Ascending aorta (tissue), 2 donors: ENCODE measurements around the gene LAGE3. TPM values are rescaled to one million over a fixed set of nuclear protein-coding genes. Genes with fewer than 3 reads are reported as not detected.

ENCODE experiments used
- DNase-seq, 2 donors: peaks; one replicate each; pipeline ENCODE4 v3.0.0-alpha.2; 2019; ENCODE audit warnings: low spot score in 2 of 2
- H3K27ac ChIP-seq, 2 donors: fragments of 200-600 bp; sonication (generic); one replicate each; pipeline ENCODE4 v1.5.1; 2016 to 2017; ENCODE audit warnings: mild to moderate bottlenecking in 1 of 2
- H3K27me3 ChIP-seq: fragments of 200-600 bp; sonication (generic); one replicate; pipeline ENCODE4 v1.5.1; 2017
- H3K36me3 ChIP-seq, 2 donors: fragments of 200-600 bp; sonication (generic); one replicate each; pipeline ENCODE4 v1.5.1; 2016
- H3K4me1 ChIP-seq, 2 donors: fragments of 200-600 bp; sonication (generic); one replicate each; pipeline ENCODE4 v1.5.1; 2016 to 2017; ENCODE audit warnings: mild to moderate bottlenecking in 1 of 2
- H3K4me3 ChIP-seq, 2 donors: fragments of 200-600 bp; sonication (generic); one replicate each; pipeline ENCODE4 v1.5.1; 2016 to 2017; ENCODE audit warnings: mild to moderate bottlenecking in 1 of 2
- H3K9me3 ChIP-seq, 2 donors: fragments of 200-600 bp; sonication (generic); one replicate each; pipeline ENCODE4 v1.5.1; 2016
- intact Hi-C: fragments of 100-400 bp; cut with DNase I; formaldehyde crosslinking; loops from one replicate; pipeline ENCODE4 v1.15.1; 2023
- total RNA-seq: library from RNA; depleted of rRNA; stranded (reverse); fragments of >200 nt; gene quantifications from one replicate; pipeline ENCODE4 v1.1.0, GENCODE V29; 2016
- TF ChIP-seq, protein P1 (sequence below), 3 experiments: fragments of 200-600 bp in 2 of 3; fragments of 450-650 bp in 1 of 3; sonication (generic) in 2 of 3; IDR thresholded peaks; one replicate each; pipeline ENCODE4 v1.5.1; 2016 to 2019; ENCODE audit warnings: antibody characterized with exemption in 3 of 3, mild to moderate bottlenecking in 1 of 3, moderate library complexity in 1 of 3

Gene LAGE3
- total RNA-seq, 1 donor from 2014 or later: 52.0 TPM

- intact Hi-C loops: no loop called here
- Histone ChIP-seq H3K27ac (no peak overlapping the region), H3K4me3 (no peak overlapping the region), H3K4me1 (peaks cover 0 to 12% of the 10 kb centered on the region in 2 donors), H3K36me3 (peaks cover 26 to 28% of the 10 kb centered on the region in 2 donors), H3K9me3 (no peaks in the 10 kb centered on the region), H3K27me3 (no peaks in the 10 kb centered on the region)
- TF ChIP-seq, protein P1, sequence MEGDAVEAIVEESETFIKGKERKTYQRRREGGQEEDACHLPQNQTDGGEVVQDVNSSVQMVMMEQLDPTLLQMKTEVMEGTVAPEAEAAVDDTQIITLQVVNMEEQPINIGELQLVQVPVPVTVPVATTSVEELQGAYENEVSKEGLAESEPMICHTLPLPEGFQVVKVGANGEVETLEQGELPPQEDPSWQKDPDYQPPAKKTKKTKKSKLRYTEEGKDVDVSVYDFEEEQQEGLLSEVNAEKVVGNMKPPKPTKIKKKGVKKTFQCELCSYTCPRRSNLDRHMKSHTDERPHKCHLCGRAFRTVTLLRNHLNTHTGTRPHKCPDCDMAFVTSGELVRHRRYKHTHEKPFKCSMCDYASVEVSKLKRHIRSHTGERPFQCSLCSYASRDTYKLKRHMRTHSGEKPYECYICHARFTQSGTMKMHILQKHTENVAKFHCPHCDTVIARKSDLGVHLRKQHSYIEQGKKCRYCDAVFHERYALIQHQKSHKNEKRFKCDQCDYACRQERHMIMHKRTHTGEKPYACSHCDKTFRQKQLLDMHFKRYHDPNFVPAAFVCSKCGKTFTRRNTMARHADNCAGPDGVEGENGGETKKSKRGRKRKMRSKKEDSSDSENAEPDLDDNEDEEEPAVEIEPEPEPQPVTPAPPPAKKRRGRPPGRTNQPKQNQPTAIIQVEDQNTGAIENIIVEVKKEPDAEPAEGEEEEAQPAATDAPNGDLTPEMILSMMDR (IDR thresholded peaks at IDR 0.05): no peak
- no peak for DNase-seq
Observed at GRCh38 chrX:154448484-154448883, 30.6 kb downstream of the LAGE3 start.

DNA sequence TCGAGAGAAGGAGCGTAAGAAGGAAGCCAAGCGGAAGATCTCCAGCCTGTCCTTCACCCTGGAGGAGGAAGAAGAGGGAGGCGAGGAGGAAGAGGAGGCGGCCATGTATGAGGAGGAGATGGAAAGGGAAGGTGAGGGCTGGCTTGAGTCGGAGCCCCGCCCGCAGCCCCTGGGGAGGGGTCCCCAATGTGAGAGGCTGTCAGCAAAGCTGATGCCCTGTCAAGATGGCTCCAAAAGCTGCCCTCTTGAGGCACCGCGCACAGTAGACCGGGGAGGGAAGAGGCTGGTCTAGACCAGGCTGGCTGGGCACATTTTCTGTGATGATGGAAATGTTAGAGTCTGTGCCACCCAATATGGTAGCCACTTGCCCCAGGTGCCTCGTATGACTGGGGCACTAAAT, 32.7 kb downstream of the LAGE3 start:
- Histone ChIP-seq H3K4me1 (peaks cover 0 to 13% of the 10 kb centered on the region in 2 donors), H3K4me3 (no peak overlapping the region), H3K27me3 (no peaks in the 10 kb centered on the region), H3K36me3 (peaks cover 28 to 40% of the 10 kb centered on the region in 2 donors), H3K27ac (no peak overlapping the region), H3K9me3 (no peaks in the 10 kb centered on the region)
- TF ChIP-seq, protein P1 (IDR thresholded peaks at IDR 0.05): no peak
- intact Hi-C loops: no loop called here
- DNase-seq: no peak

DNA sequence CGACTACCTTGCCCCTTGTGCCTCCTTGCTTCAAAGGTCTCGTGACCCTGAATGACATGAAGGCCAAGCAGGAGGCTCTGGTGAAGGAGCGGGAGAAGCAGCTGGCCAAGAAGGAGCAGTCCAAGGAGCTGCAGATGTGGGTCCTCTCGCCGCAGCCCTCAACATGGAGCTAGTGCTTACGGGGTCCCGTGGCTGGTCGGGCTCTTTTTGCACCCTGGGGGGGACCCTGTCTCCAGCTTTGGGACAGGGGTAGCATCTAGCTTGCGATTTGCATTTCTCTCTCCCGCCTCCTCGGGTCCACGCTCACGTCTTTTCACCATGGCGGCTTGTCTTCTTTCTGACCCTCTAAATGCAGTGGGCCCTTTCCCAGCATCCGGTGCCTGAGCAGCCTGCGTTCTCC, 33.3 kb downstream of the LAGE3 start:
- no peaks in the 10 kb centered on the region for H3K27me3 ChIP-seq
- no peak for DNase-seq
- no peak overlapping the region for H3K27ac ChIP-seq
- intact Hi-C loops: no loop called here
- TF ChIP-seq, protein P1 (IDR thresholded peaks at IDR 0.05): no peak
- H3K4me3 ChIP-seq: no peak overlapping the region
- no peaks in the 10 kb centered on the region for H3K9me3 ChIP-seq
- peaks cover 32 to 45% of the 10 kb centered on the region in 2 donors for H3K36me3 ChIP-seq
- H3K4me1 ChIP-seq: peaks cover 0 to 13% of the 10 kb centered on the region in 2 donors

DNA sequence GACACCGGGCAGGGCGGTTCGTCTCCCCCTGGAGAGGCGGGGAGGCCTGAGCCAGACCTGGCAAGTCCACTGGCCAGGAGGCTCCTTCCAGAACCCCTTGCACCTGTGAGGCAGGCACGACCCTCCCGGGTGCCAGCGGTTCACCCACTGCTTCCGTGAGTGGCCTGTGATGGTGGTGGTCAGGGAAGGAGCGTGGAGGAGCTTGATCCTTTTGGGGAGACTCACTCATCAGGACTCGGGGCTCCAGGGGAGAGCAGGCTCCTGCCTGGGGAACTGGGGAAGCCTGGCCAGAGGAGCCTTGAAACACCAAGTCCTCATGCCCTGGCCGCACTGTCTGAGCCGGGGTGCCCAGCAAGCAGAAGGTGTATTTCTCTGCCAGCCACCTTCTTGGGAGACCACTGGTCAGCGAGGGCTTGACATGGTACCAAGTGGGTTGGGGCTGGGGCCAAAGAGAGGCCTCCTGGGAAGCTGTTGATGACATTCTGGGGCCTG, 34.3 kb downstream of the LAGE3 start:
- H3K36me3 ChIP-seq: peaks cover 28 to 45% of the 10 kb centered on the region in 2 donors
- no peaks in the 10 kb centered on the region for H3K9me3 ChIP-seq
- no peak for DNase-seq
- H3K27me3 ChIP-seq: no peaks in the 10 kb centered on the region
- H3K27ac ChIP-seq: peak overlapping the region; percentile 79 to 80
- intact Hi-C loops: loop anchor here (5.0 kb wide), 2 partner anchors 32 to 38 kb away; partner anchors contain the start of genes DNASE1L1 and LAGE3
- peak overlapping the region; percentile 77 to 85 for H3K4me3 ChIP-seq
- peaks cover 0 to 13% of the 10 kb centered on the region in 2 donors for H3K4me1 ChIP-seq
- TF ChIP-seq, protein P1 (IDR thresholded peaks at IDR 0.05): no peak

DNA sequence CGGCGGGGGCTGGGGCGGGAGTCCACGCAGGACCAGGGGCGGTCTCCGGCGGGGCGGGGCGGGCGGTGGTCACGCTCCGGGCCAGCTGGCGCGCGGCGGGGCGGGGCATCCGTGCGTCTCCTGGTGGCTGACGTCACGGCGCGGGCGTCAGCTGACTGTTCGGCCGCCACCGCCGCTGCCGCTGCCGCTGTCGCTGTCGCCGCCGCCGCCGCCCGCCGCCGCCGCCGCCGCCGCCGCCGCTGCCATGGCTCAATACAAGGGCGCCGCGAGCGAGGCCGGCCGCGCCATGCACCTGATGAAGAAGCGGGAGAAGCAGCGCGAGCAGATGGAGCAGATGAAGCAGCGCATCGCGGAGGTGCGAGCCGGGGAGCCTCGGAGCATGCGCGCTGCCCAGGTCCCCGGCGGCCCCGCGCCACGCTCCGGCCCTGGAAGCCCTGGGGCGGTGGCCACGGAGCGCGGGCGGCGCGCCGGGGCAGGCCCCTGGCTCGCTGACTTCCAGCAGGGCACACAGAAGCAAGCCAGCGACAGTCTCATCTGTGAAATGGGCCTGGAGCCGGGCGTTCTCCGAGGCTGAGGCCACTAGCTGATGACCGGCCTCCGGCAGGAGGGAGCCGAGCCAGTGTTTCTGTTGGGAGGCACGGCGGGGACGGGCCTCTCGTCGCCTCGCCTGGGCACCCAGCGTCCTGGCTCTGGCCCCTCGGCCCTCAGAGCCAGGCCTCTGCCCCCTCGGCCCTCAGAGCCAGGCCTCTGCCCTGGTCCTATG, 34.9 kb downstream of the LAGE3 start, which contains the start of gene FAM50A:
TSS of gene FAM50A (plus strand) at position 150 of the 763 bp plus-strand sequence. CDS start at position 245, 95 bp downstream.
- peak in 1 of 2 donors; percentile 85 for DNase-seq
- H3K4me1 ChIP-seq: peaks cover 0 to 13% of the 10 kb centered on the region in 2 donors
- TF ChIP-seq, protein P1 (IDR thresholded peaks at IDR 0.05): peak in 1 of 3 experiments; percentile 26
- H3K4me3 ChIP-seq: peak within 1 kb of the TSS; percentile 77 to 85
- H3K9me3 ChIP-seq: no peaks in the 10 kb centered on the region
- no peaks in the 10 kb centered on the region for H3K27me3 ChIP-seq
- intact Hi-C loops: loop anchor here (5.0 kb wide), 2 partner anchors 33 to 37 kb away; partner anchors contain the start of genes DNASE1L1 and LAGE3
- H3K36me3 ChIP-seq: peaks cover 25 to 42% of the 10 kb centered on the region in 2 donors
- peak within 1 kb of the TSS; percentile 80 to 83 for H3K27ac ChIP-seq
